ENCODE results near the gene PEMT.

Gene PEMT

DNA sequence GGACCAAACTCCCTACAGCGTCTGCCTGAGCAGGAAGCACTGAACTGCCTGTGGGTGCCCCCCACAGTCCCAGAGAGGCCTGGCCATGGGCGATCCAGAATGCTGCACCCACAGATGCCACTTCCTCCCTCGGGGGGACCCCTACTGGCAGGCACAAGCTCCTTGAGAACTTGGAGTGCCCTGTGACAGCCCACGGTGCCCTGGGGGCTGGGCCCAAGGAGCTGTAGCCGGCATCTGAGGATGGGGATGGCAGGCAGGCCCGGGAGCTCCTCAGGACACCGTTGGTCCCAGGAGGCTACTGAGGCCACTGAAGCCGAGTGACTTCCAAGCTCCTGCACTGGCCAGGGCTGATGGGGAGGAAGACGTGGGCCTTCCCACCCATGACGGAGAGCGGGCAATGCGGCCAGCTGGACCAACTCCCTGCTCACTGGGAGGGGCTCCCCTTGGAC is 80.2 kb downstream of the PEMT start:
- TF ChIP-seq, protein P1, sequence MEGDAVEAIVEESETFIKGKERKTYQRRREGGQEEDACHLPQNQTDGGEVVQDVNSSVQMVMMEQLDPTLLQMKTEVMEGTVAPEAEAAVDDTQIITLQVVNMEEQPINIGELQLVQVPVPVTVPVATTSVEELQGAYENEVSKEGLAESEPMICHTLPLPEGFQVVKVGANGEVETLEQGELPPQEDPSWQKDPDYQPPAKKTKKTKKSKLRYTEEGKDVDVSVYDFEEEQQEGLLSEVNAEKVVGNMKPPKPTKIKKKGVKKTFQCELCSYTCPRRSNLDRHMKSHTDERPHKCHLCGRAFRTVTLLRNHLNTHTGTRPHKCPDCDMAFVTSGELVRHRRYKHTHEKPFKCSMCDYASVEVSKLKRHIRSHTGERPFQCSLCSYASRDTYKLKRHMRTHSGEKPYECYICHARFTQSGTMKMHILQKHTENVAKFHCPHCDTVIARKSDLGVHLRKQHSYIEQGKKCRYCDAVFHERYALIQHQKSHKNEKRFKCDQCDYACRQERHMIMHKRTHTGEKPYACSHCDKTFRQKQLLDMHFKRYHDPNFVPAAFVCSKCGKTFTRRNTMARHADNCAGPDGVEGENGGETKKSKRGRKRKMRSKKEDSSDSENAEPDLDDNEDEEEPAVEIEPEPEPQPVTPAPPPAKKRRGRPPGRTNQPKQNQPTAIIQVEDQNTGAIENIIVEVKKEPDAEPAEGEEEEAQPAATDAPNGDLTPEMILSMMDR (IDR thresholded peaks at IDR 0.05; ENCODE audit: insufficient read depth, low read length, poor library complexity, severe bottlenecking), result no peak

DNA sequence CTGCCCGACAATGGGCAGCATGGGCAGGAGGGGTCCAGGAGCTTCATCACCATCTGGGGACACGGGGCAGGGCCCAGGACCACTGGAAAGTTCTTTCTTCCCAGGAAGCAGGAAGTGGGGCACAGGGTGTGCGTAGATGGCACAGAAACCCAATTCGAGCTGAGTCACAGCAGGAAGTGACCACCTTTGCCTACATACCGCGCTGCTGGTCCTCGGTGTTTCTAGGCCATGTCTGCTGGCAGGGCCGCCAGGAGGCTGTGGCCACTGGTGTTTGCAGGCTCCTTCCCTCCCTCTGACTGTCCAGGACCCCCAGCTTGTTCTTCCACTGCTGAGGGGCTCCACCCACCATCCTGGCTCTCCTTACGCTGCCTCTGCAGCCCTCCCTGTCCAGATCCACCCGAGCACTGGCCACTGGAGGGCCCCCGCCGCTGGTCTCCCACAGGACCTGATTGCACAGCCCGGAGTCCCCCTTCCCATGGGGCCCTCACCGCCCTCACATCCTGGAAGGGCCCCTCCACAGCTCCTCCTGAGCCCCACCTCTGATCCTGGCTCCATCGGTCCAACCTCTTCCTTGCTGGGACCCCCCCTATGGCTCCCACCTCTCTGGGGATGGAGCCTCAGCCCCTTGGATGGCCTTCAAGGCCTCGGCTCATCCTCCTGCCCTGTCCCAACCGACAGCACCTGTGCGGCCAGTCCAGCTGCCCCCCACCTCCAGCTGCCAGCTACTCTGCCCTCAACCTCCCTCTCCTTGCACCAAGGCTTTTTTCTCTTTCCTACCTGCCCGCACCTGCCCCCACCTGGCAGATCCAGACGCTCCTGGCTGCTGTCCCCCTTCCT is 80.8 kb downstream of the PEMT start:
- DNase-seq (ENCODE audit: extremely low read depth, insufficient read length), result no peak
- Histone ChIP-seq H3K36me3 (ENCODE audit: control insufficient read depth, insufficient read depth, low read length) (no peaks in the 10 kb centered on the region), H3K27me3 (replicated peaks; ENCODE audit: control insufficient read depth, insufficient read depth, low read length) (no peaks in the 10 kb centered on the region), H3K4me3 (replicated peaks; ENCODE audit: low read depth, low read length) (no peak overlapping the region)
- TF ChIP-seq, protein P1 (IDR thresholded peaks at IDR 0.05; ENCODE audit: insufficient read depth, low read length, poor library complexity, severe bottlenecking), result no peak

More for the DNA sequence above, 80.2 kb downstream of the PEMT start:
- Histone ChIP-seq H3K27me3 (replicated peaks; ENCODE audit: control insufficient read depth, insufficient read depth, low read length) (no peaks in the 10 kb centered on the region), H3K36me3 (ENCODE audit: control insufficient read depth, insufficient read depth, low read length) (no peaks in the 10 kb centered on the region), H3K4me3 (replicated peaks; ENCODE audit: low read depth, low read length) (no peak overlapping the region)
- DNase-seq (ENCODE audit: extremely low read depth, insufficient read length), result no peak

DNA sequence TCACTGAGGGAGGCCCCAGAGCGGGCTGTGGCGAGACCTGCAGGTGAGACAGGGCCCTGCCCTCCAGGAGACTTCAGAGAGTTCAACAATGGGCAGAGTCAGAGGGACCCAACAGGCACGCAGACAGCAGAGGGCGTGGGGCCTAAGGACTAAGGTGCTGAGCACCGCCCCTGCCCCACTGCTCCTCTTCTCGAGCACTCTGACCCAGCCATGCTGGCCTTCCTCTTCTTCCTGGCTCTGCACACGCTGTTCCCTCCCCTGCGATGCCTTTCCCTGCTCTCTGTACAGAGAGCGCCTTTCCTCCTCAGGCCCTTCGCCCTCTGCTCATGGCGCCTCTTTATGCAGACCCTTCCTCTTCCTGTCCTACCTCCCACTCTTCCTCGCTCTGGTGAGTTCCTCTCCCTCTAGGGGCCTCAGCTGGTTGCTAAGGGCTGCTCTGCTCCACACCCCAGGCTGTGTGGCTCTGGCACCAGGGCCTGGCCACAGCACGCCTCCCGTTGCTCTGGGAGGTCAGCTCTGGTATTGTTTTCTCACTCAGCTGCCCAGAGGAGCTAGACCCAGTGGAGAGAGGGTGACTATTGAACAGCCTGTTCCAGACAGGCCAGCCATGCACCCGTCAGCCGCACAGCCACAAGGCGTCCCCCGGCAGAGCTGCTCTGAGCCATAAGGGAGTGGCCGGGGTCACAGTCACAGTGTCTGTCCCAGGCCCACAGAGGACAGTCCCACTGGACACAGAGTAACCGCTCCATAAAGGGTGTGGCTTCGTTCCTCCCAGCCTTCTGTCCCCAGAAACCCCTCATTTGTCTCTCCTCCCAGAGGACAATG is 81.7 kb downstream of the PEMT start:
- Histone ChIP-seq H3K27me3 (replicated peaks; ENCODE audit: control insufficient read depth, insufficient read depth, low read length) (no peaks in the 10 kb centered on the region), H3K36me3 (ENCODE audit: control insufficient read depth, insufficient read depth, low read length) (no peaks in the 10 kb centered on the region), H3K4me3 (replicated peaks; ENCODE audit: low read depth, low read length) (no peak overlapping the region)
- TF ChIP-seq, protein P1 (IDR thresholded peaks at IDR 0.05; ENCODE audit: insufficient read depth, low read length, poor library complexity, severe bottlenecking), result no peak
- no peak for DNase-seq (ENCODE audit: extremely low read depth, insufficient read length)

DNA sequence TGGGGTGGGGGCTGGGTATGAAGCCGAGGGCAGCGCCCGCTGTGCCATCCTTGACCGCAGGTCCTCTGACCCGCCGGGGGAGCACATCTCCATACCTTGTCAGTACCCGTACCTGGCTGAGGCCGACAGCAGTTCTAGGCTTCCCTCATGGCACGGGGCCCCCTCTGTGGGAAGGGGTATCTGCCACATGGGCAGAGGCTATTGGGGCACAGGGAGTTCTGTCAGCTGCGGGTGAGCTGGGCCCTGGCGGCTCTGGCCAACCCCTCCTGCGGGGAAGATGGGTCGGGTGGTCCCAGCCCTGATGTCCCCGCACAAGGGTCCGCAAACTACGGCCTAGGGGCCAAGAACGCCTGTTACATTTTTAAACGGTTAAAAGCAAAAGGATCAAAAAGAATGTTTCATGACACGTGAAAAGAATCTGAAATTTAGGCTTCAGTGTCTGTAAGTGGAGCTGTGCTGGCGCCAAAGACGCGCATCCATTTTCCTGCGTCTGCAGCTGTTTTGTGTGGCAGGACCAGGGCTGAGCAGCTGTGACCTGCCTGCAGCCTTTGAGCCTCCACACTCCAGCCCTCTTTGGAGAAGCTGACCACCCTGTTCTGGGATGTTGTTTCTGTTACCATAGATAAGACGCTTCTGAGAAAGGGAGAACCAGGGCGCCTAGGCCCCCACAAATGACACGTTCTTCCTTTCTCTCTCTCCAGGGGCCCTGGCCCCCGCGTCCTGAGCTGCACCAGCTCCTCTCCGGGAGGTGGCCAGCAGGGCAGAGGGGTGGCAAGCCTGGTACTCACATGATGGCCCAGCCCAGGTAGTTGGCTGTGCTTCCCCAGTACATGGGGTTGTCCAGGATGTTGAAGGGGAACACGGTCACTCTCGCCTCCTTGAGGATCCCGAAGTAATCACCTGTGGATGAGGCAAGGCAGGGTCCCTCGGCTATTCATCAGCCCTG is 82.6 kb downstream of the PEMT start:
- Histone ChIP-seq H3K4me3 (replicated peaks; ENCODE audit: low read depth, low read length) (no peak overlapping the region), H3K36me3 (ENCODE audit: control insufficient read depth, insufficient read depth, low read length) (no peaks in the 10 kb centered on the region), H3K27me3 (replicated peaks; ENCODE audit: control insufficient read depth, insufficient read depth, low read length) (no peaks in the 10 kb centered on the region)
- TF ChIP-seq, protein P1 (IDR thresholded peaks at IDR 0.05; ENCODE audit: insufficient read depth, low read length, poor library complexity, severe bottlenecking), result peak; percentile 5
- no peak for DNase-seq (ENCODE audit: extremely low read depth, insufficient read length)

DNA sequence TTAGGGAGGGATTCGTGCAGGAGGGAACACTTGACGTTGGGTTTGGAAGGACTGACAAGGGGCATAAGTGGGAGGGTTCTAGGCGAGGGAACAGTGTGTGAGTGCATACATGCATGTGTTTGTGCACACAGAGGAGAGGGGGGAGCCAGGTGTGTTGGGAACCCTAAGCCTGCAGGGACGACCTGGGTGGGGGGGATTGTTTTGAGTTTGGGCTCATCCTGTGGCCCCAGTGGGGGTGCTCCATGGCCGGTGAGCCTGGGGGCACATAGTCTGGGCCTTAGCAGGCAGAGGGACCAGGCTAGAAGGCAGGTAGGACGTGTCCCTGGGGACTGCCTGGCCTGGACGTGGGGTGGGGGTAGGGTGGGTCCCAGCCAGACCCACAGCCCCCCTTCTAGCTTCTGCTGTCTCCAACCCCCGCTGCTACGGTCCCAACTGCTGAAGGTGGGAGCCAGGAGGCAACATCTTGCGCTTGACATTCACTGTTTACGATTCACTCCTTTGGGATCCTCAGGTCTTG is 83.4 kb downstream of the PEMT start:
- no peak for DNase-seq (ENCODE audit: extremely low read depth, insufficient read length)
- TF ChIP-seq, protein P1 (IDR thresholded peaks at IDR 0.05; ENCODE audit: insufficient read depth, low read length, poor library complexity, severe bottlenecking), result no peak
- Histone ChIP-seq H3K4me3 (replicated peaks; ENCODE audit: low read depth, low read length) (no peak overlapping the region), H3K27me3 (replicated peaks; ENCODE audit: control insufficient read depth, insufficient read depth, low read length) (no peaks in the 10 kb centered on the region), H3K36me3 (ENCODE audit: control insufficient read depth, insufficient read depth, low read length) (no peaks in the 10 kb centered on the region)
